DND-41 (cell line): ENCODE data around the gene KIF25.

Source experiments
- ATAC-seq: fragments of 200-7000 bp; cut with Tn5 transposase; 3 replicates; pipeline ENCODE4 v1.9.1; 2021; ENCODE audit warnings: low read depth; ENCODE audit not compliant: insufficient read depth
- DNase-seq: peaks from one replicate; pipeline ENCODE4 v3.0.0-alpha.2; 2020
- H2AFZ ChIP-seq: 2 replicates; pipeline ENCODE4 v1.6.0; 2012; ENCODE audit warnings: low read depth, low read length
- H3K27ac ChIP-seq: 2 replicates; pipeline ENCODE4 v1.5.1; 2012; ENCODE audit warnings: low read length, inconsistent platforms
- H3K27me3 ChIP-seq: fragments of 200-600 bp; sonication (generic); 2 replicates; pipeline ENCODE4 v1.6.0; 2012; ENCODE audit warnings: low read length, mild to moderate bottlenecking, inconsistent platforms; ENCODE audit not compliant: insufficient read depth, poor library complexity
- H3K36me3 ChIP-seq: 2 replicates; pipeline ENCODE4 v1.5.1; 2012; ENCODE audit warnings: low read length, inconsistent platforms; ENCODE audit not compliant: insufficient read depth
- H3K4me1 ChIP-seq: 2 replicates; pipeline ENCODE4 v1.5.1; 2012; ENCODE audit warnings: mild to moderate bottlenecking, low read length; ENCODE audit not compliant: insufficient read depth
- H3K4me2 ChIP-seq: 2 replicates; pipeline ENCODE4 v1.6.0; 2012; ENCODE audit warnings: mild to moderate bottlenecking, moderate library complexity, low read length, inconsistent platforms; ENCODE audit not compliant: insufficient read depth
- H3K4me3 ChIP-seq, 2 experiments: fragments of 200-600 bp in 1 of 2; shearing (Covaris generic) in 1 of 2; 2 replicates each; pipeline ENCODE4 v1.5.1; 2012 to 2016; ENCODE audit warnings: inconsistent platforms in 2 of 2, low read length in 2 of 2, mild to moderate bottlenecking in 2 of 2, low read depth in 1 of 2, moderate library complexity in 1 of 2
- H3K79me2 ChIP-seq: 2 replicates; pipeline ENCODE4 v1.6.0; 2012; ENCODE audit warnings: low read length, inconsistent platforms; ENCODE audit not compliant: insufficient read depth
- H3K9ac ChIP-seq: 2 replicates; pipeline ENCODE4 v1.6.0; 2012; ENCODE audit warnings: low read depth, mild to moderate bottlenecking, inconsistent platforms, low read length, moderate library complexity
- H3K9me3 ChIP-seq: 2 replicates; pipeline ENCODE4 v1.5.1; 2012; ENCODE audit warnings: low read length, moderate library complexity, mild to moderate bottlenecking, inconsistent platforms; ENCODE audit not compliant: insufficient read depth, severe bottlenecking
- H4K20me1 ChIP-seq: 2 replicates; pipeline ENCODE4 v1.6.0; 2012; ENCODE audit warnings: low read length; ENCODE audit not compliant: insufficient read depth
- CTCF ChIP-seq: IDR thresholded peaks from 2 replicates; pipeline ENCODE4 v1.5.1; 2012; ENCODE audit warnings: borderline replicate concordance, low read length, moderate library complexity, mild to moderate bottlenecking; ENCODE audit not compliant: poor library complexity, severe bottlenecking; ENCODE audit errors: extremely low read depth
- EZH2 ChIP-seq: IDR thresholded peaks from 3 replicates; pipeline ENCODE4 v1.6.1; 2012; ENCODE audit warnings: borderline replicate concordance, low read depth, mild to moderate bottlenecking, moderate library complexity, low read length, inconsistent platforms; ENCODE audit not compliant: severe bottlenecking

The KIF25 gene

GRCh38 chr6:168056892-168057527 is 59.5 kb downstream of the KIF25 start:
- H3K9me3 ChIP-seq, result peaks cover 22% of the 10 kb centered on the region
- no peak for DNase-seq
- no peak overlapping the region for H3K4me2 ChIP-seq
- no peak overlapping the region for H3K9ac ChIP-seq
- no peak for ATAC-seq
- TF ChIP-seq EZH2, result no peak
- TF ChIP-seq CTCF, result no peak
- no peaks in the 10 kb centered on the region for H3K4me1 ChIP-seq
- H2AFZ ChIP-seq, result no peak overlapping the region
- no peaks in the 10 kb centered on the region for H3K36me3 ChIP-seq
- no peaks in the 10 kb centered on the region for H3K27me3 ChIP-seq
- no peaks in the 10 kb centered on the region for H3K79me2 ChIP-seq
- no peaks in the 10 kb centered on the region for H4K20me1 ChIP-seq
- H3K4me3 ChIP-seq, result no peak overlapping the region
- H3K27ac ChIP-seq, result no peak overlapping the region

DNA sequence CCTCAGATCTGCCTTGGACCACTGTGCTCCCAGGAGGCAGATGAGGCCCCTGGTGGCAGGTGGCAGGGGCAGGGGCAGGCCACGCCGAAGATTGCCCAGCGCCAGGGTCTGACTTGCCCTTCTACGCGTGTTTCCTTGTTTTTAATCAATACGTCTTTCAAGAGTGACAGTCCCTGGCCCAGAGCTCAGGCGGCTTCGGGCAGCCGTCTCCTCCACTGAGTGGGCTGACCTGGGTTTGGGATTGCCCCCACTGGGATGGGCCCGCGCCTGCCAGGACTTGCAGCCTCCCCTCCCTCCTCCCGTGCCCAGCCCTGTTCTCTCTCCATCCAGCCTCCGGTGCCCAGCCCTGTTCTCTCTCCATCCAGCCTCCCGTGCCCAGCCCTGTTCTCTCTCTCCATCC is 60.4 kb downstream of the KIF25 start:
- Histone ChIP-seq H3K4me1 (no peaks in the 10 kb centered on the region), H3K27me3 (no peaks in the 10 kb centered on the region), H3K4me2 (no peak overlapping the region), H4K20me1 (no peaks in the 10 kb centered on the region), H3K36me3 (no peaks in the 10 kb centered on the region), H3K9me3 (peaks cover 28% of the 10 kb centered on the region), H2AFZ (no peak overlapping the region), H3K27ac (no peak overlapping the region), H3K4me3 (no peak overlapping the region), H3K9ac (no peak overlapping the region), H3K79me2 (no peaks in the 10 kb centered on the region)
- no peak for TF ChIP-seq CTCF
- TF ChIP-seq EZH2, result no peak
- no peak for ATAC-seq
- no peak for DNase-seq

- Histone ChIP-seq H3K9ac (no peak overlapping the region), H3K36me3 (no peaks in the 10 kb centered on the region), H3K27me3 (no peaks in the 10 kb centered on the region), H4K20me1 (no peaks in the 10 kb centered on the region), H2AFZ (no peak overlapping the region), H3K4me1 (no peaks in the 10 kb centered on the region), H3K4me2 (no peak overlapping the region), H3K79me2 (no peaks in the 10 kb centered on the region), H3K9me3 (peaks cover 31% of the 10 kb centered on the region), H3K4me3 (no peak overlapping the region), H3K27ac (no peak overlapping the region)
- no peak for ATAC-seq
- no peak for TF ChIP-seq CTCF
- no peak for TF ChIP-seq EZH2
- DNase-seq, result no peak
Observed at GRCh38 chr6:168058691-168059551, 61.5 kb downstream of the KIF25 start.
